ENCODE data around the gene LMAN2L. TPM values are rescaled to one million over a fixed set of nuclear protein-coding genes. Genes with fewer than 3 reads are reported as not detected.

Gene LMAN2L, protein sequence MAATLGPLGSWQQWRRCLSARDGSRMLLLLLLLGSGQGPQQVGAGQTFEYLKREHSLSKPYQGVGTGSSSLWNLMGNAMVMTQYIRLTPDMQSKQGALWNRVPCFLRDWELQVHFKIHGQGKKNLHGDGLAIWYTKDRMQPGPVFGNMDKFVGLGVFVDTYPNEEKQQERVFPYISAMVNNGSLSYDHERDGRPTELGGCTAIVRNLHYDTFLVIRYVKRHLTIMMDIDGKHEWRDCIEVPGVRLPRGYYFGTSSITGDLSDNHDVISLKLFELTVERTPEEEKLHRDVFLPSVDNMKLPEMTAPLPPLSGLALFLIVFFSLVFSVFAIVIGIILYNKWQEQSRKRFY
- 13.0 and 22.3 TPM in 2 replicates for total RNA-seq

DNA sequence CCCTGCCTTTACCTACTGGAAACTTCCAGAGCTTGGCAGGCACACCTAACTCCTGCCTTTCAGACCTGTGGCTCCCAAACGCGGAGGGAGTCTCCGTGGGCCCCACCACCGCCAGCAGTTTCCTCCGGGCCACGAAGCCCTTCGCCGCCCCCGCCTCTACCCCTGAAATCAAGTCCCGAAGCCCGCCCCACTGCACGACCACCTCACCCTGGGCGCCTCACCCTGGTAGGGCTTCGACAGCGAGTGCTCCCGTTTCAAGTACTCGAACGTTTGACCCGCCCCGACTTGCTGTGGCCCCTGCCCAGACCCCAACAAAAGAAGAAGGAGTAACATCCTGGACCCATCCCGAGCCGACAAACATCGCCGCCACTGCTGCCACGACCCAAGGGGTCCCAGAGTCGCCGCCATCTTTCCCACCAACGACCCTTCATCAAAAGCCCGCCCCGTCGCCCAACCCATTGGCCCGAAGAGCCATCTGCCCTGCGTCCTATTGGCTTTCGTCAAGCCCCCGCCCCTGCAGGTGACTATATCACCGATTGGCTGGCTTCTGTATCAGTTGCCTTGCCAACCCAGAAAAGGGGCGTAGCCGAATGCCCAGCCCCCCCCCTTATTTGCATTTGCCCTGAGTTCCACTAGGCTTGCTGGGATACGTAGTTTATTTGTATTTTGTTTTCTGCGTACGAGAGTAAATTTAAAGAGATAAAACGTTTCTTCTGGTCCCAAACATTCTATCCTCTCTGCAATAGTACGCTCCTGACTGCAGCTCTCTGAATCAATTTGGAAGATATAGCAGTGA lies at the start of gene LMAN2L:
LMAN2L (minus strand) TSS at position 432 of the 796 bp plus-strand sequence; CDS start at position 408, 24 bp downstream.
- DNase-seq (ENCODE audit: low read depth) = peak; percentile 59
- peak within 1 kb of the TSS; percentile 93 for H3K4me3 ChIP-seq (ENCODE audit: low read depth, low read length)
- TF ChIP-seq, protein P1, sequence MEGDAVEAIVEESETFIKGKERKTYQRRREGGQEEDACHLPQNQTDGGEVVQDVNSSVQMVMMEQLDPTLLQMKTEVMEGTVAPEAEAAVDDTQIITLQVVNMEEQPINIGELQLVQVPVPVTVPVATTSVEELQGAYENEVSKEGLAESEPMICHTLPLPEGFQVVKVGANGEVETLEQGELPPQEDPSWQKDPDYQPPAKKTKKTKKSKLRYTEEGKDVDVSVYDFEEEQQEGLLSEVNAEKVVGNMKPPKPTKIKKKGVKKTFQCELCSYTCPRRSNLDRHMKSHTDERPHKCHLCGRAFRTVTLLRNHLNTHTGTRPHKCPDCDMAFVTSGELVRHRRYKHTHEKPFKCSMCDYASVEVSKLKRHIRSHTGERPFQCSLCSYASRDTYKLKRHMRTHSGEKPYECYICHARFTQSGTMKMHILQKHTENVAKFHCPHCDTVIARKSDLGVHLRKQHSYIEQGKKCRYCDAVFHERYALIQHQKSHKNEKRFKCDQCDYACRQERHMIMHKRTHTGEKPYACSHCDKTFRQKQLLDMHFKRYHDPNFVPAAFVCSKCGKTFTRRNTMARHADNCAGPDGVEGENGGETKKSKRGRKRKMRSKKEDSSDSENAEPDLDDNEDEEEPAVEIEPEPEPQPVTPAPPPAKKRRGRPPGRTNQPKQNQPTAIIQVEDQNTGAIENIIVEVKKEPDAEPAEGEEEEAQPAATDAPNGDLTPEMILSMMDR (conservative IDR thresholded peaks at IDR 0.05; ENCODE audit: low read depth, low read length) = peak; percentile 4

DNA sequence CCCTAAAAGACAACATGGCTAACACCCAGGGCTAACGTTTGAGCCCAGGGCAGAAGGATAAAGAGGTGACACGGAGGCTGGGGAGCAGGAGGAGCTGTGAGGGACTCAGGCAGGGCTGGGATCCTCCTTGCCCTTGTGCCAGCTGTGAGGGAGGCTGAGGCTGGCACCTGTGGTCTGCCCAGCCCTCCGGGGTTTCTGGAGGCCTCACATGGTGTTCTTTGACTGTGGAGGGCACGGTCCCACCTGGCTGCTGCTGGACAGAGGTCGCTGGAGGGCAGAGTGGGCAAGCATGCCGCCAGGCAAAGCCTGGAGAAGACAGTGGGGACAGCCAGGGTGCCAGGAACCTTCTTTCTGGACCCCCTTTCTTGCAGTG lies 49.4 kb upstream of the LMAN2L start:
- no peak for DNase-seq (ENCODE audit: low read depth)
- TF ChIP-seq, protein P1 (conservative IDR thresholded peaks at IDR 0.05; ENCODE audit: low read depth, low read length) = no peak
- no peak overlapping the region for H3K4me3 ChIP-seq (ENCODE audit: low read depth, low read length)

DNA sequence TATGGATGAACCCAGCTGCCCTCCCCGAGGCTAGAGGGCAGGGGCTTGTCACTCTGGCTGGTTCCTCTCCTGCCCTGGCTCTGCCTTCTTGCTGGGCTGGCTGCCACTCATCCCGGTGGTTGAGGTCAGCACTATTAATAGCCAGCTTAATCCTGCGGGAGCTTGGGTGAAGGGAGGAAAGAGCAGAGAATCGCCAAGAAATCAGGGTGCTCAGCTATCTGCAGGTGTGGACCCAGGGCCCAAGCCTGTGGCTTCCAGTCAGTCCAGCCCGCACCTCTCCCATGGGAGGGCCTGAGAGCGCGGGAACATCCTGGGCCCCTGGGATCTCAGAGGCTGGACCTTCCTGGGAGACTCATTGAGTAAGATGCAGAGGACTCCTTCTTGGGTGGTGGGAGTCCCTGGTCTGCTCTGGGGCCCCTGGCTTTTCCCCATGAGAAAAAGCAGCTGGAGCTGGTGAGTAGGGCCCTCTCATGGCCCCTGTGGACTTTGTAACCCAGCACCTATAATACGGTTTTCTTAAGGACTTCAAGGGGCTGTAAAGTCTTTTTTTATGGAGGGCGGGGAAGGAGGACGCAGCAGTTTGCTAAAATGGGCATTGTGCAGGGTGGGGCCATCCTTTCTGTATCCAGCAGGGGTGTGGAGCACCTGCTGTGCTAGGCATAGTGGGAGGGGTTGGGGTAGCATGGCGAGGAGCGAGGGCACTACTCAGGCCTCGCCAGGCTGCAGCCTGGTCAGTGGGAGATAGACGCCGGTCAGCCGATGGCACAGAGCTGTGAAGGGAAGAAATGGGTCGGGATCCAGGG lies 48.8 kb upstream of the LMAN2L start:
- TF ChIP-seq, protein P1 (conservative IDR thresholded peaks at IDR 0.05; ENCODE audit: low read depth, low read length) = no peak
- H3K4me3 ChIP-seq (ENCODE audit: low read depth, low read length) = no peak overlapping the region
- no peak for DNase-seq (ENCODE audit: low read depth)

DNA sequence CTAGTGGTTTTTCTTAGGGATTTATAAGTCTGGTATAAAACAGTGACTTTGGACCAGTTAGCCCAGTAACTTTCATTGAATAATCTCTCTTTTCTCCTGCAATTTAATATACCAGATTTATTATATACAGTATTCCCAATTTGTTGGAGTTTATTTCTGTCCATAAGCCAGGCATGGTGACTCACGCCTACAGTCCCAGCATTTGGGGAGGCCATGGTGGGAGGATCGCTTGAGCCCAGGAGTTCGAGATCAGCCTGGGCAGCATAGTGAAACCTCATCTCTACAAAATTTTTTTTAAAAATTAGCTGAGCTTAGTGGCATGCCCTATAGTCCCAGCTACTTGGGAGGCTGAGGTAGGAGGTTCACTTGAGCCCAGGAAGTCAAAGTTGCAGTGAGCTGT lies 47.5 kb upstream of the LMAN2L start:
- H3K4me3 ChIP-seq (ENCODE audit: low read depth, low read length) = no peak overlapping the region
- DNase-seq (ENCODE audit: low read depth) = no peak
- TF ChIP-seq, protein P1 (conservative IDR thresholded peaks at IDR 0.05; ENCODE audit: low read depth, low read length) = no peak

DNA sequence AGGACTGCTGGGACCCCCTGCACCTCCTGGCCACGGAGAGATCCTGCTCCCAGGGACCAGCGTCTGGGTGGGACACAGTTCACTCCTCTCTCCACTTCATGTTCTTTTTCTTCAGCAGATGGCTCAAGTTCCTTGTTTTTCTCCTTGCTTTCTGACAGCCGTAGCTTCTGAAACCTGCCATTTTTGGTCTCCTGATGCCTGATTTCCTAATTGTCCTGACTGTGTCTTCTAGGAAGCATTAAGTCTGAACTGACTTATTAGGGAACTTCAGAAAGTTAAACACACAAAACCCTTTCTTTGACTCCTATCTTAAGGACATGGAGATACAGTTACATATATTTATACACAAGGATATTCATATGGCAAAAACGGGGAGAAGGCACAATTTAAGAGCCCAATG lies 43.5 kb upstream of the LMAN2L start:
- DNase-seq (ENCODE audit: low read depth) = no peak
- TF ChIP-seq, protein P1 (conservative IDR thresholded peaks at IDR 0.05; ENCODE audit: low read depth, low read length) = no peak
- H3K4me3 ChIP-seq (ENCODE audit: low read depth, low read length) = no peak overlapping the region

DNA sequence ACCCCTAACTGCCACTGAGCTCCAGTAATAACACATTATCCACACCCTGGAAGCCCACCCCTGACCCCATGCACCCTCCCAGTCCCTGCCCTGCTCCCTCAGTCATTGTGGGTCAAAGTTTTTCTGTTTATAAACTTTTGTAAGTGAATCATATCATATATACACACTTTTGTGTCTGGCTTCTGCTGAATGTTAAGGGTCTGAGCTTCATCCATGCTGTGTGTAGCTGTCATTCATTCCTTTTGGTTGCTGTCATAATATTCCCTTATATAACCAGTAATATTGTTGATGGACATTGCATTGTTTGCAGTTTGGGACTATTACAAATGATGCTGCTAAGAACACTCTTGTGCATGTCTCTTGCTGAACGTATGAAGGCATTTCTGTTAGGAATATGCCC lies 35.3 kb upstream of the LMAN2L start:
- no peak for DNase-seq (ENCODE audit: low read depth)
- no peak overlapping the region for H3K4me3 ChIP-seq (ENCODE audit: low read depth, low read length)
- TF ChIP-seq, protein P1 (conservative IDR thresholded peaks at IDR 0.05; ENCODE audit: low read depth, low read length) = no peak
